SK-N-SH (cell line): ENCODE results near the gene CCDC177. TPM values are rescaled to one million over a fixed set of nuclear protein-coding genes. Genes with fewer than 3 reads are reported as not detected.

Experiments
- CTCF ChIA-PET: fragments of 300-600, 350-600 bp; formaldehyde crosslinking; extraction: SDS; loops from one replicate; lab custom pipeline; 2021; lab: Yijun Ruan, JAX
- POLR2A ChIA-PET: fragments of 350-600 bp; sonication (Branson Sonifier 250); formaldehyde crosslinking; extraction: SDS; loops from one replicate; lab custom pipeline; 2020; ENCODE audit warnings: antibody characterized with exemption, inconsistent platforms; lab: Yijun Ruan, JAX
- DNase-seq: peaks from one replicate; pipeline ENCODE4 v3.0.0; 2012
- H2AFZ ChIP-seq: fragments of 200-600 bp; sonication (generic); 2 replicates; pipeline ENCODE4 v1.8.1; 2016; ENCODE audit warnings: antibody characterized with exemption, mild to moderate bottlenecking, low read depth
- H3F3A ChIP-seq: fragments of 200-600 bp; sonication (generic); replicated peaks from 2 replicates; pipeline ENCODE3; 2016; ENCODE audit warnings: antibody characterized with exemption, mild to moderate bottlenecking; ENCODE audit not compliant: insufficient read depth
- H3K27ac ChIP-seq, 2 experiments: fragments of 200-500 bp in 1 of 2; fragments of 200-600 bp in 1 of 2; sonication (Bioruptor generic) in 1 of 2; sonication (generic), shearing (Covaris generic) in 1 of 2; 2 replicates each; pipeline versions ENCODE4 v1.5.1 to v1.6.1; 2014 to 2016; ENCODE audit warnings: low read depth in 2 of 2, inconsistent platforms in 1 of 2, low read length in 1 of 2, mild to moderate bottlenecking in 1 of 2, mixed read lengths in 1 of 2
- H3K27me3 ChIP-seq: fragments of 200-600 bp; sonication (generic), shearing (Covaris generic); 2 replicates; pipeline ENCODE4 v1.6.1; 2016; ENCODE audit warnings: mixed run types; ENCODE audit not compliant: insufficient read depth
- H3K36me3 ChIP-seq, 2 experiments: fragments of 200-500 bp in 1 of 2; fragments of 200-600 bp in 1 of 2; sonication (Bioruptor generic) in 1 of 2; sonication (generic) in 1 of 2; replicated peaks in 1 of 2; 2 replicates each; pipeline versions ENCODE3 to v1.5.1; 2014 to 2016; ENCODE audit warnings: low read length in 1 of 2, mild to moderate bottlenecking in 1 of 2; ENCODE audit not compliant: insufficient read depth in 2 of 2, control insufficient read depth in 1 of 2
- H3K4me1 ChIP-seq, 2 experiments: fragments of 200-500 bp in 1 of 2; fragments of 200-600 bp in 1 of 2; sonication (Bioruptor generic) in 1 of 2; sonication (generic), shearing (Covaris generic) in 1 of 2; 2 replicates each; pipeline versions ENCODE4 v1.5.1 to v1.6.1; 2014 to 2016; ENCODE audit warnings: low read depth in 1 of 2, low read length in 1 of 2, mixed run types in 1 of 2; ENCODE audit not compliant: insufficient read depth in 2 of 2, control insufficient read depth in 1 of 2
- H3K4me2 ChIP-seq: fragments of 200-600 bp; sonication (generic), shearing (Covaris generic); 2 replicates; pipeline ENCODE4 v1.6.1; 2017; ENCODE audit warnings: mixed run types
- H3K4me3 ChIP-seq, 2 experiments: fragments of 200-500 bp in 1 of 2; fragments of 200-600 bp in 1 of 2; sonication (Bioruptor generic) in 1 of 2; sonication (generic), shearing (Covaris generic) in 1 of 2; 2 replicates each; pipeline versions ENCODE4 v1.5.1 to v1.8.1; 2014 to 2016; ENCODE audit warnings: low read depth in 2 of 2, inconsistent platforms in 1 of 2, low read length in 1 of 2, mild to moderate bottlenecking in 1 of 2, mixed read lengths in 1 of 2, moderate library complexity in 1 of 2
- H3K79me2 ChIP-seq: fragments of 200-600 bp; sonication (generic); 2 replicates; pipeline ENCODE4 v1.8.1; 2017; ENCODE audit warnings: mild to moderate bottlenecking; ENCODE audit not compliant: insufficient read depth
- H3K9ac ChIP-seq: fragments of 200-600 bp; sonication (generic); 2 replicates; pipeline ENCODE4 v1.6.1; 2017; ENCODE audit warnings: mixed run types
- H3K9me2 ChIP-seq: fragments of 200-600 bp; sonication (generic); 2 replicates; pipeline ENCODE4 v1.6.1; 2017; ENCODE audit warnings: mixed run types
- H3K9me3 ChIP-seq: fragments of 200-600 bp; sonication (generic); 2 replicates; pipeline ENCODE4 v1.6.1; 2017; ENCODE audit warnings: mixed run types, mild to moderate bottlenecking, moderate library complexity
- H4K20me1 ChIP-seq: fragments of 200-600 bp; sonication (generic); 2 replicates; pipeline ENCODE4 v1.6.1; 2017; ENCODE audit warnings: mild to moderate bottlenecking, mixed run types; ENCODE audit not compliant: insufficient read depth
- ELF1 ChIP-seq: IDR thresholded peaks from 2 replicates; pipeline ENCODE4 v1.4.0; 2012
- EP300 ChIP-seq, 2 experiments: IDR thresholded peaks; 2 replicates each; pipeline versions ENCODE4 v1.4.0 to v1.6.1; 2012; ENCODE audit warnings: borderline replicate concordance in 1 of 2, low read depth in 1 of 2, low read length in 1 of 2
- EZH2phosphoT487 ChIP-seq: fragments of 200-600 bp; sonication (generic); IDR thresholded peaks from 2 replicates; pipeline ENCODE4 v1.6.1; 2017; ENCODE audit warnings: low read depth, mixed run types, mild to moderate bottlenecking, antibody characterized with exemption, moderate library complexity, borderline replicate concordance
- FOXJ3 ChIP-seq: sonication (generic); formaldehyde crosslinking; IDR thresholded peaks from 2 replicates; pipeline ENCODE4 v1.5.1; 2020; ENCODE audit warnings: mild to moderate bottlenecking, missing genetic modification reagents
- GABPA ChIP-seq: IDR thresholded peaks from 2 replicates; pipeline ENCODE4 v1.4.0; 2012; ENCODE audit warnings: low read depth, mild to moderate bottlenecking
- JUND ChIP-seq: IDR thresholded peaks from 2 replicates; pipeline ENCODE4 v1.4.0; 2012
- NFIC ChIP-seq: IDR thresholded peaks from 2 replicates; pipeline ENCODE4 v1.4.0; 2012; ENCODE audit warnings: borderline replicate concordance
- RAD21 ChIP-seq: IDR thresholded peaks from 2 replicates; pipeline ENCODE4 v1.6.1; 2012; ENCODE audit warnings: mild to moderate bottlenecking, low read length
- RXRA ChIP-seq: IDR thresholded peaks from 2 replicates; pipeline ENCODE4 v1.4.0; 2012; ENCODE audit warnings: low read depth, mild to moderate bottlenecking, borderline replicate concordance
- WGBS: methylation state at CpG from one replicate; pipeline ENCODE4 v1.1.6; 2017; ENCODE audit warnings: low lambda C conversion rate; 5-methylcytosine and 5-hydroxymethylcytosine counted together
- polyA plus RNA-seq, 3 experiments: library from polyadenylated mRNA; depleted of rRNA; stranded (reverse); fragments of >200 nt; gene quantifications; 2 replicates each; pipeline ENCODE4 v1.2.3, GENCODE V29; 2012
- TF ChIP-seq, protein P1 (sequence below): IDR thresholded peaks from 2 replicates; pipeline ENCODE4 v1.4.0; 2012; ENCODE audit warnings: low read depth, borderline replicate concordance

CCDC177 gene
- polyA plus RNA-seq, 1 of the 3 experiments (the other 2 are of a cell fraction) = not detected

DNA sequence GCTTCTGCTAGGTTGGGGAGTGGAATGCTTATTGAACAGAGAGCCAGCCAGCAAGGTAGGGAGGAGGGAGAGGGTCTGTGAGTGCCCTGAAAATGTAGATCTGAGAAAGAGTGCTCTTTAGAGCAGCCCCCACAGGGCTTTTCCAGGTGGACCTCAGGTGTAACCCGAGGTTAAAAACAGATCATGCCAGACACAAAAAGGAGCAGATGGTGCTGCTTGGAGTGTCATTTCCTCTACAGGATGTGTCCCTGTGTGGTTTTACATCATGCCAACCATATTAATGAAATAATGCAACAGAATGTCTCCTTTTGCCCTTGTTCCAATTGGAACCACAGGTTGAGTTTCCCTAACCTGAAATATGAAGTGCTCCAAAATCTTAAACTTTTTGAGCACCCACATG lies 43.1 kb upstream of the CCDC177 start:
- H3K9me3 ChIP-seq = no peaks in the 10 kb centered on the region
- 57% methylated on average over 1 of the region's 1 CpG for WGBS
- TF ChIP-seq ELF1 (no peak), RXRA (no peak), FOXJ3 (CRISPR knock-in tag) (no peak), GABPA (no peak)
- H3K4me3 ChIP-seq = no peak overlapping the region
- no peak overlapping the region for H2AFZ ChIP-seq
- no peaks in the 10 kb centered on the region for H4K20me1 ChIP-seq
- ChIA-PET POLR2A (no interaction called here), CTCF (interaction anchor here (0.9 kb wide), 1 partner anchor 109 kb away, joined by 3 read pairs; no protein-coding TSS in a partner anchor)
- no peak overlapping the region for H3K27ac ChIP-seq
- no peaks in the 10 kb centered on the region for H3K9me2 ChIP-seq
- no peak overlapping the region for H3K4me2 ChIP-seq
- DNase-seq = no peak
- H3F3A ChIP-seq = peaks cover 11% of the 10 kb centered on the region
- peaks cover 12 to 19% of the 10 kb centered on the region in 2 experiments; a peak in 3 of 4 replicates for H3K4me1 ChIP-seq
- no peaks in the 10 kb centered on the region for H3K36me3 ChIP-seq
- peaks cover 75% of the 10 kb centered on the region for H3K79me2 ChIP-seq
- no peaks in the 10 kb centered on the region for H3K27me3 ChIP-seq
- no peak overlapping the region for H3K9ac ChIP-seq

DNA sequence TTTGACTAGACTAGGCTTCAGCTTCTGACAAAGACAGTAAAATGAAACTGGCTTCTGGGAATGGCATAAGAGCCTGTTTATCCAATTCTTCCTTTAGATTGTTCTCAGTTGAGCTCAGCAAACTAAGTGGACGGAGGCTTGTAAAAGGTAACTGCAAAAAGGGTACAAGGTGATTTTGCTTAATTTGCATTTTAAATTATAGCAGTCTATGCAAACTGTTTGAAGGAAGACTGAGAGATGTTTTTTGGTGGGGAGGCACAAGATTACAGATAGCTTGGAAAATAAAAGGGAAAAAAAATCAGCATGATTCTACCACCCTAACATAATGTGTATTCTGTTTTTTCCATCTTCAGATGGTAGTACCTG lies 41.7 kb upstream of the CCDC177 start:
- no peaks in the 10 kb centered on the region for H3K36me3 ChIP-seq
- H2AFZ ChIP-seq = no peak overlapping the region
- H3K4me2 ChIP-seq = peak overlapping the region; percentile 73
- no peaks in the 10 kb centered on the region for H4K20me1 ChIP-seq
- ChIA-PET POLR2A (interaction anchor here (0.8 kb wide), 1 partner anchor 151 kb away, joined by 3 read pairs; the partner anchor contains the start of gene SRSF5), CTCF (interaction anchor here (1.4 kb wide), 1 partner anchor 13 kb away, joined by 3 read pairs; no protein-coding TSS in a partner anchor)
- no peaks in the 10 kb centered on the region for H3K27me3 ChIP-seq
- TF ChIP-seq RAD21 (no peak), NFIC (no peak), JUND (no peak), EZH2phosphoT487 (no peak), EP300 (IDR thresholded peaks at IDR 0.05; ENCODE audit: borderline replicate concordance in 1 of 2, low read depth in 1 of 2, low read length in 1 of 2) (no peak)
- TF ChIP-seq, protein P1, sequence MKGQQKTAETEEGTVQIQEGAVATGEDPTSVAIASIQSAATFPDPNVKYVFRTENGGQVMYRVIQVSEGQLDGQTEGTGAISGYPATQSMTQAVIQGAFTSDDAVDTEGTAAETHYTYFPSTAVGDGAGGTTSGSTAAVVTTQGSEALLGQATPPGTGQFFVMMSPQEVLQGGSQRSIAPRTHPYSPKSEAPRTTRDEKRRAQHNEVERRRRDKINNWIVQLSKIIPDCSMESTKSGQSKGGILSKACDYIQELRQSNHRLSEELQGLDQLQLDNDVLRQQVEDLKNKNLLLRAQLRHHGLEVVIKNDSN = no peak
- H3K4me1 ChIP-seq = peaks cover 12 to 24% of the 10 kb centered on the region in 2 experiments; a peak in 3 of 4 replicates
- peaks cover 73% of the 10 kb centered on the region for H3K79me2 ChIP-seq
- H3F3A ChIP-seq = peaks cover 11% of the 10 kb centered on the region
- peak overlapping the region; percentile 73 to 86 for H3K27ac ChIP-seq
- no peak for DNase-seq
- no peaks in the 10 kb centered on the region for H3K9me2 ChIP-seq
- peak overlapping the region; percentile 31 to 34; a peak in 2 of 4 replicates for H3K4me3 ChIP-seq
- H3K9me3 ChIP-seq = no peaks in the 10 kb centered on the region
- H3K9ac ChIP-seq = peak overlapping the region; percentile 26; the same call in 1 of the 2 replicates
- 78% methylated on average over 1 of the region's 1 CpG for WGBS
